ENCODE data around the gene DACT2.

DNA sequence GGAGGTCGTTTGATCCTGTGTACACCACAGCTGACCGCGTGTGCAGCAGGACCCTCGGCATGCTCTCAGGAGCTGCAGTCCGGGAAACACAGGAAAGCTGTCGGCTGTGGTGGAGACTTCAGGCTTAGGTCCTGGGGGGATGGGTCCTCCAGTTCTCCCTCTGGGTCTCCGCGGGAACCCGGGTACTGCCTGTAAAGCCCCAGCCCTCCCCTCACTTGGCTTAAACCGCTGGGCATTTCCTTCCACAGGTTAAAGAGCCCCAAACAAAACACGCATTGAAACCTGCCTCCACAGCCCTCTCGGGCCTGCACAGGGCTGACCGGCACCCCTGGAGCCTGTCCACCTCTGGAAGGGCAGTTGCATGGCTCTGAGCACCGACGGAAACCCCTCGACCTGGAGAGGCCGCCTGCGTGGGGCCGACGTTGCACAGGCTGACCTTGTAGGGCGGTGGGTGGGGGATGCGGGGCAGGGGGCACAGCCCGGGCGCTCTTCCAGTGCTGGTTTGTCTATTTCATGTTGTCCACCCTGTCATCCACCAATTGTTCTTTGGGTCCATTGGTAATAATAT lies 59.1 kb downstream of the DACT2 start:
- TF ChIP-seq, protein P1, sequence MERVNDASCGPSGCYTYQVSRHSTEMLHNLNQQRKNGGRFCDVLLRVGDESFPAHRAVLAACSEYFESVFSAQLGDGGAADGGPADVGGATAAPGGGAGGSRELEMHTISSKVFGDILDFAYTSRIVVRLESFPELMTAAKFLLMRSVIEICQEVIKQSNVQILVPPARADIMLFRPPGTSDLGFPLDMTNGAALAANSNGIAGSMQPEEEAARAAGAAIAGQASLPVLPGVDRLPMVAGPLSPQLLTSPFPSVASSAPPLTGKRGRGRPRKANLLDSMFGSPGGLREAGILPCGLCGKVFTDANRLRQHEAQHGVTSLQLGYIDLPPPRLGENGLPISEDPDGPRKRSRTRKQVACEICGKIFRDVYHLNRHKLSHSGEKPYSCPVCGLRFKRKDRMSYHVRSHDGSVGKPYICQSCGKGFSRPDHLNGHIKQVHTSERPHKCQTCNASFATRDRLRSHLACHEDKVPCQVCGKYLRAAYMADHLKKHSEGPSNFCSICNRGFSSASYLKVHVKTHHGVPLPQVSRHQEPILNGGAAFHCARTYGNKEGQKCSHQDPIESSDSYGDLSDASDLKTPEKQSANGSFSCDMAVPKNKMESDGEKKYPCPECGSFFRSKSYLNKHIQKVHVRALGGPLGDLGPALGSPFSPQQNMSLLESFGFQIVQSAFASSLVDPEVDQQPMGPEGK (CRISPR knock-in tag; IDR thresholded peaks at IDR 0.05; ENCODE audit: borderline replicate concordance), result no peak
- TF ChIP-seq ARNTL (CRISPR knock-in tag; IDR thresholded peaks at IDR 0.05; ENCODE audit: borderline replicate concordance, low read depth), result no peak
